ENCODE measurements around the gene DMD.

GRCh38 chrX:31228415-31228832 lies 1982.9 kb downstream of the DMD start:
- no peak for TF ChIP-seq CTCF (IDR thresholded peaks at IDR 0.05; ENCODE audit: low read depth, low read length)
- TF ChIP-seq POLR2A (IDR thresholded peaks at IDR 0.05; ENCODE audit: extremely low read depth, insufficient read length): no peak

All from NB4 (cell line).